ENCODE results near the gene TP73. TPM values are rescaled to one million over a fixed set of nuclear protein-coding genes. Genes with fewer than 3 reads are reported as not detected.

The TP73 gene
- total and polyA plus RNA-seq, 2 donors (not counting 1 experiment from before 2014, with no cell fraction given): 1.2 to 2.4 TPM

- TF ChIP-seq EZH2 (IDR thresholded peaks at IDR 0.05; ENCODE audit: borderline replicate concordance, insufficient read depth, low read depth, low read length, poor library complexity, severe bottlenecking) (no peak), CTCF (IDR thresholded peaks at IDR 0.05) (no peak)
- Mint-ChIP-seq H3K27me3 (peaks cover 27% of the 10 kb centered on the region), H3K4me1 (no peaks in the 10 kb centered on the region), H3K27ac (no peak overlapping the region), H3K9me3 (ENCODE audit: insufficient read depth) (no peaks in the 10 kb centered on the region), H3K4me3 (no peak overlapping the region)
- Histone ChIP-seq H3K4me2 (replicated peaks; ENCODE audit: low read depth, low read length, poor library complexity, severe bottlenecking) (no peak overlapping the region), H3K4me3 (ENCODE audit: control extremely low read depth in 1 of 5, extremely low read depth in 1 of 5, insufficient read depth in 1 of 5, low read depth in 2 of 5, low read length in 4 of 5) (no peak overlapping the region), H3K79me2 (ENCODE audit: control insufficient read depth, insufficient read depth, low read length) (no peaks in the 10 kb centered on the region), H3K9ac (ENCODE audit: low read length) (no peak overlapping the region), H3K27ac (ENCODE audit: low read length in 2 of 2) (no peak overlapping the region), H2AFZ (ENCODE audit: insufficient read depth, low read depth, low read length, poor library complexity, severe bottlenecking) (no peak overlapping the region), H3K36me3 (replicated peaks in 1 of 2; ENCODE audit: control extremely low read depth in 1 of 2, control insufficient read depth in 1 of 2, extremely low read depth in 1 of 2, insufficient read depth in 2 of 2, low read length in 1 of 2) (no peaks in the 10 kb centered on the region), H3K9me3 (ENCODE audit: control extremely low read depth in 1 of 3, control insufficient read depth in 2 of 3, insufficient read depth in 1 of 3, low read length in 2 of 3) (peaks cover 0 to 9% (median 0%) of the 10 kb centered on the region in 3 donors), H3K27me3 (replicated peaks in 1 of 4; ENCODE audit: control extremely low read depth in 1 of 4, control insufficient read depth in 3 of 4, insufficient read depth in 4 of 4, low read length in 3 of 4) (peaks cover 0 to 27% (median 0%) of the 10 kb centered on the region in 4 experiments), H3K4me1 (ENCODE audit: control insufficient read depth in 2 of 2, insufficient read depth in 2 of 2, low read length in 2 of 2) (no peaks in the 10 kb centered on the region), H4K20me1 (ENCODE audit: control insufficient read depth, insufficient read depth, low read length, poor library complexity, severe bottlenecking) (no peaks in the 10 kb centered on the region)
- ChIA-PET CTCF (no interaction called here), POLR2A (no interaction called here)
- ATAC-seq (ENCODE audit: low read depth): no peak
- intact Hi-C loops (cut with micrococcal nuclease): no loop called here
- 89% methylated on average over 21 of the region's 21 CpGs for WGBS (ENCODE audit: insufficient coverage)
- DNase-seq: no peak
Observed at GRCh38 chr1:3756394-3756793, 104.1 kb downstream of the TP73 start.

GRCh38 chr1:3759164-3759563 is 106.8 kb downstream of the TP73 start:
- ChIA-PET POLR2A (no interaction called here), CTCF (no interaction called here)
- no peaks in the 10 kb centered on the region for H4K20me1 ChIP-seq (ENCODE audit: control insufficient read depth, insufficient read depth, low read length, poor library complexity, severe bottlenecking)
- H3K9me3 ChIP-seq (ENCODE audit: control extremely low read depth in 1 of 3, control insufficient read depth in 2 of 3, insufficient read depth in 1 of 3, low read length in 2 of 3): peaks cover 0 to 12% (median 0%) of the 10 kb centered on the region in 3 donors
- no peak for ATAC-seq (ENCODE audit: low read depth)
- no peak overlapping the region for H3K27ac ChIP-seq (ENCODE audit: low read length in 2 of 2)
- H3K27ac Mint-ChIP-seq: no peak overlapping the region
- H3K4me3 ChIP-seq (ENCODE audit: control extremely low read depth in 1 of 5, extremely low read depth in 1 of 5, insufficient read depth in 1 of 5, low read depth in 2 of 5, low read length in 4 of 5): no peak overlapping the region
- no peaks in the 10 kb centered on the region for H3K4me1 Mint-ChIP-seq
- peaks cover 0 to 23% (median 0%) of the 10 kb centered on the region in 4 experiments for H3K27me3 ChIP-seq (replicated peaks in 1 of 4; ENCODE audit: control extremely low read depth in 1 of 4, control insufficient read depth in 3 of 4, insufficient read depth in 4 of 4, low read length in 3 of 4)
- no peaks in the 10 kb centered on the region for H3K79me2 ChIP-seq (ENCODE audit: control insufficient read depth, insufficient read depth, low read length)
- WGBS (ENCODE audit: insufficient coverage): no CpG with 5 or more reads among the region's 6 CpGs
- H3K27me3 Mint-ChIP-seq: peaks cover 30% of the 10 kb centered on the region
- TF ChIP-seq CTCF (IDR thresholded peaks at IDR 0.05): no peak
- H3K9me3 Mint-ChIP-seq (ENCODE audit: insufficient read depth): no peaks in the 10 kb centered on the region
- no peak overlapping the region for H3K4me3 Mint-ChIP-seq
- intact Hi-C loops (cut with micrococcal nuclease): no loop called here
- H3K36me3 ChIP-seq (replicated peaks in 1 of 2; ENCODE audit: control extremely low read depth in 1 of 2, control insufficient read depth in 1 of 2, extremely low read depth in 1 of 2, insufficient read depth in 2 of 2, low read length in 1 of 2): no peaks in the 10 kb centered on the region
- no peak overlapping the region for H2AFZ ChIP-seq (ENCODE audit: insufficient read depth, low read depth, low read length, poor library complexity, severe bottlenecking)
- no peak overlapping the region for H3K4me2 ChIP-seq (replicated peaks; ENCODE audit: low read depth, low read length, poor library complexity, severe bottlenecking)
- no peak overlapping the region for H3K9ac ChIP-seq (ENCODE audit: low read length)
- H3K4me1 ChIP-seq (ENCODE audit: control insufficient read depth in 2 of 2, insufficient read depth in 2 of 2, low read length in 2 of 2): no peaks in the 10 kb centered on the region
- no peak for DNase-seq

Data from B cell (primary cell).